ENCODE data around the gene DENND1A. TPM values are rescaled to one million over a fixed set of nuclear protein-coding genes. Genes with fewer than 3 reads are reported as not detected.

The DENND1A gene
- total RNA-seq, 1 experiment from 2014 or later: 19.7 TPM

DNA sequence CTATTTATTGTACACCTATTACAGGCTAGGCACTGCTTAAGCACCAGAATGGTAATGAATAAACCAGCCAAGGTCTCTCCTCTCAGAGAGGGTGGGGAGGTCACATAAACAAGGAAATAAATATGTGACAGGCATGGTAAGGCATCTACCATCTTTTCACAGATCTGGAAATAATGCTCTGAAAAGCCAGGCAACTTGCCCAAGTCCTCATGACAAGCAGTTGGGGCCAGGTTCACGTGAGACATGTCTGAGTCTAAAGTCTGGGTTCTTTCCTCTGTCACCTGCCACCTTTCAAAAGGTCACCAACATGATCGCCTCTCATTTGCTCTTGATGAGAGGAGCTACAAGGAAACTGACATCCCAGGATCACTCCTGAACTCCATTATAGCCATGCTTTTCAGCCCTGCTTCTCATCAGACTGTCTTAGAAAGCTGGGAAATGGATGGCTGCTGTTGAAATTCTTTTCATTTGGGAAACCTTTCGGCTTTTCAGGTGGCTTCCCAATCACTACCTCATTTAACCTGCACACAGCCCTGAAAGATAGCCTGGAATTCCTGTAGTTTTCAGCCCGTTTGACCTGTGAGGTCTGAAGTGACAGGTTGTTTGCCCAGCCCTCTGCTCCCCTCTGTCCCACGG lies 450.8 kb downstream of the DENND1A start:
- H3K4me3 ChIP-seq (ENCODE audit: low read depth in 2 of 2, low read length in 2 of 2): no peak overlapping the region
- H3K4me1 ChIP-seq (ENCODE audit: control insufficient read depth, insufficient read depth, low read length): no peaks in the 10 kb centered on the region
- ATAC-seq: no peak
- no peaks in the 10 kb centered on the region for H3K36me3 ChIP-seq (ENCODE audit: control insufficient read depth, insufficient read depth, low read length)
- CTCF ChIA-PET: no interaction called here
- H3K27me3 ChIP-seq (ENCODE audit: control insufficient read depth, insufficient read depth, low read length): no peaks in the 10 kb centered on the region
- no TSS peak for BruUV-seq (replicated peaks)
- intact Hi-C loops (cut with micrococcal nuclease; ENCODE audit: unreplicated experiment): no loop called here
- no peak for DNase-seq (ENCODE audit: low read depth, low spot score)
- POLR2A ChIA-PET: no interaction called here
- in situ Hi-C loops (cut with HindIII; ENCODE audit: low pct_unique_long_range_greater_than_20kb, low sequenced_read_pairs): no loop called here
- H3K27ac ChIP-seq (ENCODE audit: low read length): no peak overlapping the region
- no peaks in the 10 kb centered on the region for H3K9me3 ChIP-seq (ENCODE audit: control insufficient read depth, insufficient read depth, low read depth, low read length)
- TF ChIP-seq, protein P1, sequence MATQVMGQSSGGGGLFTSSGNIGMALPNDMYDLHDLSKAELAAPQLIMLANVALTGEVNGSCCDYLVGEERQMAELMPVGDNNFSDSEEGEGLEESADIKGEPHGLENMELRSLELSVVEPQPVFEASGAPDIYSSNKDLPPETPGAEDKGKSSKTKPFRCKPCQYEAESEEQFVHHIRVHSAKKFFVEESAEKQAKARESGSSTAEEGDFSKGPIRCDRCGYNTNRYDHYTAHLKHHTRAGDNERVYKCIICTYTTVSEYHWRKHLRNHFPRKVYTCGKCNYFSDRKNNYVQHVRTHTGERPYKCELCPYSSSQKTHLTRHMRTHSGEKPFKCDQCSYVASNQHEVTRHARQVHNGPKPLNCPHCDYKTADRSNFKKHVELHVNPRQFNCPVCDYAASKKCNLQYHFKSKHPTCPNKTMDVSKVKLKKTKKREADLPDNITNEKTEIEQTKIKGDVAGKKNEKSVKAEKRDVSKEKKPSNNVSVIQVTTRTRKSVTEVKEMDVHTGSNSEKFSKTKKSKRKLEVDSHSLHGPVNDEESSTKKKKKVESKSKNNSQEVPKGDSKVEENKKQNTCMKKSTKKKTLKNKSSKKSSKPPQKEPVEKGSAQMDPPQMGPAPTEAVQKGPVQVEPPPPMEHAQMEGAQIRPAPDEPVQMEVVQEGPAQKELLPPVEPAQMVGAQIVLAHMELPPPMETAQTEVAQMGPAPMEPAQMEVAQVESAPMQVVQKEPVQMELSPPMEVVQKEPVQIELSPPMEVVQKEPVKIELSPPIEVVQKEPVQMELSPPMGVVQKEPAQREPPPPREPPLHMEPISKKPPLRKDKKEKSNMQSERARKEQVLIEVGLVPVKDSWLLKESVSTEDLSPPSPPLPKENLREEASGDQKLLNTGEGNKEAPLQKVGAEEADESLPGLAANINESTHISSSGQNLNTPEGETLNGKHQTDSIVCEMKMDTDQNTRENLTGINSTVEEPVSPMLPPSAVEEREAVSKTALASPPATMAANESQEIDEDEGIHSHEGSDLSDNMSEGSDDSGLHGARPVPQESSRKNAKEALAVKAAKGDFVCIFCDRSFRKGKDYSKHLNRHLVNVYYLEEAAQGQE (IDR thresholded peaks at IDR 0.05; ENCODE audit: insufficient read depth in 1 of 2, low read depth in 2 of 2, low read length in 1 of 2): no peak
- no peak for TF ChIP-seq TCF7L2 (IDR thresholded peaks at IDR 0.05; ENCODE audit: low read depth, low read length)
- TF ChIP-seq POLR2AphosphoS5 (IDR thresholded peaks at IDR 0.05; ENCODE audit: low read depth, low read length): no peak
- TF ChIP-seq SIN3A (IDR thresholded peaks at IDR 0.05; ENCODE audit: borderline replicate concordance, insufficient read depth, low read depth, low read length): no peak
- TF ChIP-seq, protein P2, sequence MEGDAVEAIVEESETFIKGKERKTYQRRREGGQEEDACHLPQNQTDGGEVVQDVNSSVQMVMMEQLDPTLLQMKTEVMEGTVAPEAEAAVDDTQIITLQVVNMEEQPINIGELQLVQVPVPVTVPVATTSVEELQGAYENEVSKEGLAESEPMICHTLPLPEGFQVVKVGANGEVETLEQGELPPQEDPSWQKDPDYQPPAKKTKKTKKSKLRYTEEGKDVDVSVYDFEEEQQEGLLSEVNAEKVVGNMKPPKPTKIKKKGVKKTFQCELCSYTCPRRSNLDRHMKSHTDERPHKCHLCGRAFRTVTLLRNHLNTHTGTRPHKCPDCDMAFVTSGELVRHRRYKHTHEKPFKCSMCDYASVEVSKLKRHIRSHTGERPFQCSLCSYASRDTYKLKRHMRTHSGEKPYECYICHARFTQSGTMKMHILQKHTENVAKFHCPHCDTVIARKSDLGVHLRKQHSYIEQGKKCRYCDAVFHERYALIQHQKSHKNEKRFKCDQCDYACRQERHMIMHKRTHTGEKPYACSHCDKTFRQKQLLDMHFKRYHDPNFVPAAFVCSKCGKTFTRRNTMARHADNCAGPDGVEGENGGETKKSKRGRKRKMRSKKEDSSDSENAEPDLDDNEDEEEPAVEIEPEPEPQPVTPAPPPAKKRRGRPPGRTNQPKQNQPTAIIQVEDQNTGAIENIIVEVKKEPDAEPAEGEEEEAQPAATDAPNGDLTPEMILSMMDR (IDR thresholded peaks at IDR 0.05): no peak

DNA sequence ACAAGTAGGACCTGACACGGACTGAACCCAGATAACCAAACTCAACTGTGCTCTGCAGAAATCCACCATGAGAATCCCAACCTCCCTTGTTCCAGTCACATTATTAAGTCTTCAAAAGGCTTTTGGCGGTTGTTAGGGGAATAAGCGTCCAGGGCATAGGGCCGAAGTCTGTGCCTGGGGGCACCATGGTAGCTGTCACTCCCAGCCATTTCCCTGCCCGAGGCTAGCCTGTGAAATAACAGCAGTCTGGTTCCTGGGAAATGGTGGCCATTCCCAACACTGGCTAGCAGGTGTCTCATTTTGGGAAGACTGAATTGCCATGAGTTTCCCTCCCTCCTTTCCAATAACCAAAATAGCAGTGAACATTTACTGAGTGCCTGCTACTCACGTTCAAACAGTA lies 451.8 kb downstream of the DENND1A start:
- TF ChIP-seq, protein P2 (IDR thresholded peaks at IDR 0.05): no peak
- TF ChIP-seq, protein P1 (IDR thresholded peaks at IDR 0.05; ENCODE audit: insufficient read depth in 1 of 2, low read depth in 2 of 2, low read length in 1 of 2): no peak
- TF ChIP-seq SIN3A (IDR thresholded peaks at IDR 0.05; ENCODE audit: borderline replicate concordance, insufficient read depth, low read depth, low read length): no peak
- no peak for TF ChIP-seq TCF7L2 (IDR thresholded peaks at IDR 0.05; ENCODE audit: low read depth, low read length)
- no peak for TF ChIP-seq POLR2AphosphoS5 (IDR thresholded peaks at IDR 0.05; ENCODE audit: low read depth, low read length)
- H3K4me1 ChIP-seq (ENCODE audit: control insufficient read depth, insufficient read depth, low read length): no peaks in the 10 kb centered on the region
- ChIA-PET CTCF (no interaction called here), POLR2A (no interaction called here)
- H3K27ac ChIP-seq (ENCODE audit: low read length): no peak overlapping the region
- H3K9me3 ChIP-seq (ENCODE audit: control insufficient read depth, insufficient read depth, low read depth, low read length): no peaks in the 10 kb centered on the region
- no peak overlapping the region for H3K4me3 ChIP-seq (ENCODE audit: low read depth in 2 of 2, low read length in 2 of 2)
- intact Hi-C loops (cut with micrococcal nuclease; ENCODE audit: unreplicated experiment) (no loop called here), in situ Hi-C loops (cut with HindIII; ENCODE audit: low pct_unique_long_range_greater_than_20kb, low sequenced_read_pairs) (no loop called here)
- H3K27me3 ChIP-seq (ENCODE audit: control insufficient read depth, insufficient read depth, low read length): no peaks in the 10 kb centered on the region
- H3K36me3 ChIP-seq (ENCODE audit: control insufficient read depth, insufficient read depth, low read length): no peaks in the 10 kb centered on the region
- no peak for DNase-seq (ENCODE audit: low read depth, low spot score)
- no TSS peak for BruUV-seq (replicated peaks)
- no peak for ATAC-seq
